K562 (cell line): ENCODE results near the gene LBHD1. TPM values are rescaled to one million over a fixed set of nuclear protein-coding genes. Genes with fewer than 3 reads are reported as not detected.
A peak's percentile ranks its signal among the peaks of the same experiment; 100 is the strongest.

Experiments used
- CREM ChIP-seq: IDR thresholded peaks from 2 replicates; pipeline ENCODE4 v1.6.1; 2014; ENCODE audit warnings: antibody characterized with exemption, low read depth
- DMBX1 ChIP-seq: fragments of 250-450 bp; sonication (Bioruptor Pico); IDR thresholded peaks from 2 replicates; pipeline ENCODE4 v1.8.0; 2022; ENCODE audit warnings: inconsistent platforms, mild to moderate bottlenecking, moderate library complexity, borderline replicate concordance
- MBD2 ChIP-seq: sonication (generic); IDR thresholded peaks from 2 replicates; pipeline ENCODE4 v1.6.1; 2016; ENCODE audit warnings: low read depth, borderline replicate concordance
- MTA1 ChIP-seq: fragments of 450-650 bp; IDR thresholded peaks from 2 replicates; pipeline ENCODE4 v1.6.1; 2017; ENCODE audit warnings: borderline replicate concordance
- PHF20 ChIP-seq: fragments of 450-650 bp; IDR thresholded peaks from 2 replicates; pipeline ENCODE4 v1.6.1; 2018; ENCODE audit not compliant: partially characterized antibody
- POU5F1 ChIP-seq: fragments of 150-350 bp; IDR thresholded peaks from 2 replicates; pipeline ENCODE4 v1.6.1; 2014; ENCODE audit warnings: borderline replicate concordance, low read length, low read depth, mild to moderate bottlenecking; ENCODE audit not compliant: partially characterized antibody
- SMARCA5 ChIP-seq: fragments of 450-650 bp; IDR thresholded peaks from 2 replicates; pipeline ENCODE4 v1.6.1; 2016
- YY1 ChIP-seq, 3 experiments: IDR thresholded peaks; 2 replicates each; pipeline ENCODE4 v1.6.1; 2011; ENCODE audit warnings: low read length in 2 of 3, mild to moderate bottlenecking in 2 of 3, moderate library complexity in 2 of 3, borderline replicate concordance in 1 of 3, control low read depth in 1 of 3, low read depth in 1 of 3; ENCODE audit not compliant: insufficient read depth in 3 of 3, insufficient replicate concordance in 2 of 3, control insufficient read depth in 1 of 3, insufficient read length in 1 of 3; ENCODE audit errors: extremely low read depth in 1 of 3
- ZC3H4 ChIP-seq: sonication (generic); formaldehyde crosslinking; IDR thresholded peaks from 2 replicates; pipeline ENCODE4 v1.9.0; 2021; ENCODE audit warnings: missing genetic modification reagents, borderline replicate concordance
- ZNF589 ChIP-seq: fragments of 200-800 bp; sonication (Bioruptor generic); IDR thresholded peaks from 2 replicates; pipeline ENCODE4 v1.6.1; 2016; ENCODE audit warnings: low read depth, missing genetic modification characterization, missing compliant biosample characterization
- ZNF644 ChIP-seq: fragments of 200-800 bp; sonication (Bioruptor generic); IDR thresholded peaks from 2 replicates; pipeline ENCODE4 v1.6.1; 2016; ENCODE audit warnings: low read depth, missing genetic modification characterization, missing compliant biosample characterization
- polyA plus RNA-seq, 8 experiments: library from polyadenylated mRNA; depleted of rRNA in 4 of 8; stranded (reverse) in 5 of 8; unstranded in 3 of 8; fragments of >200 nt; fragmentation: Nextera tagmentation in 2 of 8; fragmentation: Illumina TruSeq in 1 of 8; extraction: Ambion mirVana in 2 of 8; extraction: Trizol in 1 of 8; gene quantifications; 2 replicates each; pipeline versions ENCODE4 v1.2.1 to v1.2.3, GENCODE V29; 2011 to 2014; ENCODE audit warnings: inconsistent platforms in 1 of 8, missing spikeins in 1 of 8
- total RNA-seq, 7 experiments: library from RNA; depleted of rRNA in 6 of 7; stranded (reverse); fragments of >200 nt in 6 of 7; fragmentation: Illumina TruSeq in 2 of 7; extraction: Trizol in 2 of 7; gene quantifications; 2 replicates each; pipeline versions ENCODE4 v1.2.1 to v1.2.3, GENCODE V29; 2011 to 2021; ENCODE audit warnings: low replicate concordance in 1 of 7
- TF ChIP-seq, protein P1 (sequence below), 2 experiments: IDR thresholded peaks; 2 replicates each; pipeline ENCODE4 v1.6.1; 2011; ENCODE audit warnings: borderline replicate concordance in 1 of 2, control low read depth in 1 of 2, low read depth in 1 of 2, low read length in 1 of 2, mild to moderate bottlenecking in 1 of 2, mixed read lengths in 1 of 2, moderate library complexity in 1 of 2; ENCODE audit not compliant: insufficient read depth in 1 of 2, insufficient read length in 1 of 2, poor library complexity in 1 of 2, severe bottlenecking in 1 of 2; ENCODE audit errors: extremely low read depth in 1 of 2
- TF ChIP-seq, protein P2 (sequence below): fragments of 250-450 bp; sonication (Bioruptor Pico); IDR thresholded peaks from 2 replicates; pipeline ENCODE4 v1.5.1; 2021; ENCODE audit warnings: mild to moderate bottlenecking
- TF ChIP-seq, protein P3 (sequence below): sonication (generic); formaldehyde crosslinking; IDR thresholded peaks from 2 replicates; pipeline ENCODE4 v1.8.0; 2023; ENCODE audit warnings: mild to moderate bottlenecking, missing genetic modification reagents

Gene LBHD1
- total and polyA plus RNA-seq, 9 of the 15 experiments (the other 6 are each of a cell fraction or from before 2014, with no cell fraction given): 2.6 to 28.0 (median 12.5) TPM

DNA sequence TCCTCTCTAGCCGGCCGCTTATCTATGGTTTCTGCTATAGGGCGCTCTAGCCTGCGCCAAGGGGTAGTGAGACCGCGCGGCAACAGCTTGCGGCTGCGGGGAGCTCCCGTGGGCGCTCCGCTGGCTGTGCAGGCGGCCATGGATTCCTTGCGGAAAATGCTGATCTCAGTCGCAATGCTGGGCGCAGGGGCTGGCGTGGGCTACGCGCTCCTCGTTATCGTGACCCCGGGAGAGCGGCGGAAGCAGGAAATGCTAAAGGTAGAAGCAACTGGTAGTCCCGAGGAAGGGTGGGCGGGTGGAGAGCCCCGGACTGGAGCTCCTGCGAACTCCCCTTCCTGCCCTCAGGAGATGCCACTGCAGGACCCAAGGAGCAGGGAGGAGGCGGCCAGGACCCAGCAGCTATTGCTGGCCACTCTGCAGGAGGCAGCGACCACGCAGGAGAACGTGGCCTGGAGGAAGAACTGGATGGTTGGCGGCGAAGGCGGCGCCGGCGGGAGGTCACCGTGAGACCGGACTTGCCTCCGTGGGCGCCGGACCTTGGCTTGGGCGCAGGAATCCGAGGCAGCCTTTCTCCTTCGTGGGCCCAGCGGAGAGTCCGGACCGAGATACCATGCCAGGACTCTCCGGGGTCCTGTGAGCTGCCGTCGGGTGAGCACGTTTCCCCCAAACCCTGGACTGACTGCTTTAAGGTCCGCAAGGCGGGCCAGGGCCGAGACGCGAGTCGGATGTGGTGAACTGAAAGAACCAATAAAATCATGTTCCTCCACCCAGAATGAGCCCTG is at the start of gene LBHD1, which contains the start of gene UQCC3 (continued):
- TF ChIP-seq YY1 (IDR thresholded peaks at IDR 0.05; ENCODE audit: borderline replicate concordance in 1 of 3, control insufficient read depth in 1 of 3, extremely low read depth in 1 of 3, insufficient read depth in 3 of 3, insufficient read length in 1 of 3, insufficient replicate concordance in 2 of 3, low read depth in 1 of 3, low read length in 2 of 3) (peak; percentile 48 to 92 (median 80)), MTA1 (no peak), ZNF644 (0 out of 2 replicates have a peak, but pooled peaks have one; percentile 44), MBD2 (peak; percentile 77; the same call in 1 of the 2 replicates), SMARCA5 (no peak), PHF20 (peak; percentile 8), DMBX1 (no peak), CREM (peak; percentile 74), ZNF589 (no peak), POU5F1 (peak; percentile 8), ZC3H4 (0 out of 2 replicates have a peak, but pooled peaks have one; percentile 69)
- TF ChIP-seq, protein P1, sequence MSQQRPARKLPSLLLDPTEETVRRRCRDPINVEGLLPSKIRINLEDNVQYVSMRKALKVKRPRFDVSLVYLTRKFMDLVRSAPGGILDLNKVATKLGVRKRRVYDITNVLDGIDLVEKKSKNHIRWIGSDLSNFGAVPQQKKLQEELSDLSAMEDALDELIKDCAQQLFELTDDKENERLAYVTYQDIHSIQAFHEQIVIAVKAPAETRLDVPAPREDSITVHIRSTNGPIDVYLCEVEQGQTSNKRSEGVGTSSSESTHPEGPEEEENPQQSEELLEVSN (IDR thresholded peaks at IDR 0.05; ENCODE audit: borderline replicate concordance in 1 of 2, extremely low read depth in 1 of 2, insufficient read depth in 1 of 2, insufficient read length in 1 of 2, low read depth in 1 of 2, low read length in 1 of 2, poor library complexity in 1 of 2, severe bottlenecking in 1 of 2): peak; percentile 30 to 58
- TF ChIP-seq, protein P2, sequence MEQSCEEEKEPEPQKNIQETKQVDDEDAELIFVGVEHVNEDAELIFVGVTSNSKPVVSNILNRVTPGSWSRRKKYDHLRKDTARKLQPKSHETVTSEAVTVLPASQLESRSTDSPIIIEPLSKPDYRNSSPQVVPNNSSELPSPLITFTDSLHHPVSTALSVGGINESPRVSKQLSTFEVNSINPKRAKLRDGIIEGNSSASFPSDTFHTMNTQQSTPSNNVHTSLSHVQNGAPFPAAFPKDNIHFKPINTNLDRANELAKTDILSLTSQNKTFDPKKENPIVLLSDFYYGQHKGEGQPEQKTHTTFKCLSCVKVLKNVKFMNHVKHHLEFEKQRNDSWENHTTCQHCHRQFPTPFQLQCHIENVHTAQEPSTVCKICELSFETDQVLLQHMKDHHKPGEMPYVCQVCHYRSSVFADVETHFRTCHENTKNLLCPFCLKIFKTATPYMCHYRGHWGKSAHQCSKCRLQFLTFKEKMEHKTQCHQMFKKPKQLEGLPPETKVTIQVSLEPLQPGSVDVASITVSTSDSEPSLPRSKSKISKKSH (CRISPR knock-in tag): no peak
- TF ChIP-seq, protein P3, sequence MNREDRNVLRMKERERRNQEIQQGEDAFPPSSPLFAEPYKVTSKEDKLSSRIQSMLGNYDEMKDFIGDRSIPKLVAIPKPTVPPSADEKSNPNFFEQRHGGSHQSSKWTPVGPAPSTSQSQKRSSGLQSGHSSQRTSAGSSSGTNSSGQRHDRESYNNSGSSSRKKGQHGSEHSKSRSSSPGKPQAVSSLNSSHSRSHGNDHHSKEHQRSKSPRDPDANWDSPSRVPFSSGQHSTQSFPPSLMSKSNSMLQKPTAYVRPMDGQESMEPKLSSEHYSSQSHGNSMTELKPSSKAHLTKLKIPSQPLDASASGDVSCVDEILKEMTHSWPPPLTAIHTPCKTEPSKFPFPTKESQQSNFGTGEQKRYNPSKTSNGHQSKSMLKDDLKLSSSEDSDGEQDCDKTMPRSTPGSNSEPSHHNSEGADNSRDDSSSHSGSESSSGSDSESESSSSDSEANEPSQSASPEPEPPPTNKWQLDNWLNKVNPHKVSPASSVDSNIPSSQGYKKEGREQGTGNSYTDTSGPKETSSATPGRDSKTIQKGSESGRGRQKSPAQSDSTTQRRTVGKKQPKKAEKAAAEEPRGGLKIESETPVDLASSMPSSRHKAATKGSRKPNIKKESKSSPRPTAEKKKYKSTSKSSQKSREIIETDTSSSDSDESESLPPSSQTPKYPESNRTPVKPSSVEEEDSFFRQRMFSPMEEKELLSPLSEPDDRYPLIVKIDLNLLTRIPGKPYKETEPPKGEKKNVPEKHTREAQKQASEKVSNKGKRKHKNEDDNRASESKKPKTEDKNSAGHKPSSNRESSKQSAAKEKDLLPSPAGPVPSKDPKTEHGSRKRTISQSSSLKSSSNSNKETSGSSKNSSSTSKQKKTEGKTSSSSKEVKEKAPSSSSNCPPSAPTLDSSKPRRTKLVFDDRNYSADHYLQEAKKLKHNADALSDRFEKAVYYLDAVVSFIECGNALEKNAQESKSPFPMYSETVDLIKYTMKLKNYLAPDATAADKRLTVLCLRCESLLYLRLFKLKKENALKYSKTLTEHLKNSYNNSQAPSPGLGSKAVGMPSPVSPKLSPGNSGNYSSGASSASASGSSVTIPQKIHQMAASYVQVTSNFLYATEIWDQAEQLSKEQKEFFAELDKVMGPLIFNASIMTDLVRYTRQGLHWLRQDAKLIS (CRISPR knock-in tag): peak; percentile 72; the same call in 1 of the 2 replicates
